PC-9 (cell line): Measurements from ENCODE around the gene ASB1. TPM values are rescaled to one million over a fixed set of nuclear protein-coding genes. Genes with fewer than 3 reads are reported as not detected.

Source experiments
- BruUV-seq: library from RNA; stranded (reverse); fragments of 400-500 nt; replicated peaks from 2 replicates; lab custom pipeline; 2021; lab: Mats Ljungman, UMichigan
- CTCF ChIA-PET: fragments of 300-600 bp; sonication (Branson Sonifier 250); formaldehyde crosslinking; loops from one replicate; lab custom pipeline; 2022; ENCODE audit warnings: antibody characterized with exemption; lab: Charles Lee
- POLR2A ChIA-PET: fragments of 300-600 bp; sonication (Branson Sonifier 250); formaldehyde crosslinking; loops from one replicate; lab custom pipeline; 2022; ENCODE audit warnings: antibody characterized with exemption; ENCODE audit not compliant: unreplicated experiment; lab: Charles Lee
- DNase-seq, 2 experiments: peaks; one replicate each; pipeline versions ENCODE4 v3.0.0 to v3.0.0-alpha.2; 2015 to 2022; ENCODE audit warnings: mixed read lengths in 1 of 2
- H2AFZ ChIP-seq: fragments of 200-600 bp; sonication (generic); 2 replicates; pipeline ENCODE4 v1.8.1; 2017; ENCODE audit warnings: antibody characterized with exemption
- H3F3A ChIP-seq: fragments of 200-600 bp; sonication (generic); 2 replicates; pipeline ENCODE4 v1.8.1; 2017; ENCODE audit warnings: antibody characterized with exemption, mild to moderate bottlenecking, low read depth; ENCODE audit not compliant: insufficient read depth
- H3K27ac ChIP-seq: fragments of 200-600 bp; sonication (generic); 2 replicates; pipeline ENCODE4 v1.6.1; 2016; ENCODE audit warnings: mixed run types
- H3K27me3 ChIP-seq: fragments of 200-600 bp; sonication (generic); 2 replicates; pipeline ENCODE4 v1.6.1; 2016; ENCODE audit warnings: low read depth, mixed run types; ENCODE audit not compliant: insufficient read depth
- H3K36me3 ChIP-seq: fragments of 200-600 bp; sonication (generic); 2 replicates; pipeline ENCODE4 v1.6.1; 2016; ENCODE audit warnings: low read depth, mixed run types
- H3K4me1 ChIP-seq: fragments of 200-600 bp; sonication (generic); replicated peaks from 2 replicates; pipeline ENCODE4 v1.6.1; 2016; ENCODE audit warnings: mixed run types; ENCODE audit not compliant: insufficient read depth
- H3K4me2 ChIP-seq: fragments of 200-600 bp; sonication (generic); 2 replicates; pipeline ENCODE4 v1.6.1; 2017; ENCODE audit warnings: mixed run types
- H3K4me3 ChIP-seq: fragments of 200-600 bp; sonication (generic); 2 replicates; pipeline ENCODE4 v1.6.1; 2016; ENCODE audit warnings: mixed run types
- H3K79me2 ChIP-seq: fragments of 200-600 bp; sonication (generic); 2 replicates; pipeline ENCODE4 v1.6.1; 2017; ENCODE audit warnings: low read depth, mixed run types
- H3K9me2 ChIP-seq: fragments of 200-600 bp; sonication (generic); 2 replicates; pipeline ENCODE4 v1.8.1; 2017; ENCODE audit warnings: mild to moderate bottlenecking; ENCODE audit not compliant: insufficient read depth
- H3K9me3 ChIP-seq: fragments of 200-600 bp; sonication (generic); 2 replicates; pipeline ENCODE4 v1.8.1; 2016; ENCODE audit warnings: low read depth; ENCODE audit not compliant: insufficient read depth
- H4K20me1 ChIP-seq: fragments of 200-600 bp; sonication (generic); 2 replicates; pipeline ENCODE4 v1.8.1; 2017; ENCODE audit not compliant: insufficient read depth
- CTCF ChIP-seq: fragments of 200-600 bp; sonication (generic); conservative IDR thresholded peaks from 2 replicates; pipeline ENCODE4 v1.6.1; 2017; ENCODE audit warnings: mixed run types, antibody characterized with exemption, mild to moderate bottlenecking, moderate library complexity
- EZH2 ChIP-seq: fragments of 200-600 bp; sonication (generic); IDR thresholded peaks from 2 replicates; pipeline ENCODE4 v1.8.0; 2017; ENCODE audit warnings: antibody characterized with exemption, low read depth
- intact Hi-C: fragments of 100-400 bp; cut with micrococcal nuclease; formaldehyde crosslinking; loops from one replicate; pipeline ENCODE4 v1.10.0; 2022; ENCODE audit not compliant: unreplicated experiment
- total RNA-seq: library from RNA; stranded (reverse); gene quantifications from 2 replicates; pipeline ENCODE4 v1.2.3, GENCODE V29; 2021

Gene ASB1
- total RNA-seq, 1 experiment from 2014 or later: 56.7 TPM

GRCh38 chr2:238501311-238501710 lies 74.6 kb downstream of the ASB1 start:
- no peaks in the 10 kb centered on the region for H3K9me3 ChIP-seq
- no peak for DNase-seq
- POLR2A ChIA-PET: no interaction called here
- no peak overlapping the region for H2AFZ ChIP-seq
- H3K4me1 ChIP-seq: no peaks in the 10 kb centered on the region
- H3F3A ChIP-seq: no peaks in the 10 kb centered on the region; the same call in 1 of the 2 replicates
- intact Hi-C loops: no loop called here
- no TSS peak for BruUV-seq
- H4K20me1 ChIP-seq: peaks cover 4% of the 10 kb centered on the region; the same call in 1 of the 2 replicates
- H3K9me2 ChIP-seq: no peaks in the 10 kb centered on the region
- H3K27me3 ChIP-seq: peaks cover 81% of the 10 kb centered on the region
- no peak for TF ChIP-seq CTCF
- no peak for TF ChIP-seq EZH2
- no peak overlapping the region for H3K4me2 ChIP-seq
- no peaks in the 10 kb centered on the region for H3K36me3 ChIP-seq
- no peaks in the 10 kb centered on the region for H3K79me2 ChIP-seq
- H3K4me3 ChIP-seq: no peak overlapping the region
- no peak overlapping the region for H3K27ac ChIP-seq
- CTCF ChIA-PET: no interaction called here

Other genes starting within 250 kb of the ASB1 start
- gene ILKAP, start 223.2 kb upstream of the ASB1 start, total RNA-seq: 55.6 and 65.2 TPM in 2 replicates
- gene HES6, start 186.9 kb upstream of the ASB1 start, total RNA-seq: 8.4 and 14.3 TPM in 2 replicates
- gene PER2, start 138.3 kb upstream of the ASB1 start, total RNA-seq: 18.9 and 22.9 TPM in 2 replicates
- gene TRAF3IP1, start 106.4 kb upstream of the ASB1 start, total RNA-seq: 50.2 and 51.7 TPM in 2 replicates